ENCODE data around the gene PLAC9.

Gene PLAC9

DNA sequence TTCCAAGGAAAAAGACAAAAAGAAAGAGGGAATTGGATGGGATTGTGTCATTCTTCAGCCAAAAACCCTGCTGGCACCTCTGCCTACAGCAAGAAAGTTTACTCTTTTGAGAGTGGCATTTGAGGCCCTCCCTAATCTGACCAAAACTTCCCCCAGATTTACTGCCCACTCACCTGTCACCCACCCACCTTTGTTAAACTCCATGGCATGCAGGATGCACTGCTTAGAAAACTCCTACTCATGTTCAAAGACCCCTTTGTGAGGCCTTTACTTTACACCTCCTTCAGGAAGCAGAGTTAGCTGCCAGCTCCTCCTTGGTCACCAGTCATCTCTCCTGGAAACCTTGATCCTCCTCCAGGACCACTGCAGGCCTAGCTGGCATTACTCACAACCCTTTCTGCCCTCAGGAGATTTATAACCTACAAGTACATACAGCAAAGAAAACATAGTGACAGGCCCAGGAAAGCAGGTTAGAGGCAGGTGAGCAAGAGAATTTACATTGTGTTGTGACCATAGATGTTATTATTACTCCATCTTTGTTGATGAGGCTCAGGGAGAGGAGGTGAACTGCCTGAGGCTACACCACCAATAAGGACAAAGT, 10.3 kb upstream of the PLAC9 start:
- no peak overlapping the region for H3K4me2 ChIP-seq (ENCODE audit: low read depth, low read length)
- H4K20me1 ChIP-seq (ENCODE audit: insufficient read depth, low read length) = no peaks in the 10 kb centered on the region
- no peak overlapping the region for H2AFZ ChIP-seq (ENCODE audit: low read length)
- H3K27me3 ChIP-seq (replicated peaks; ENCODE audit: insufficient read depth, low read length) = no peaks in the 10 kb centered on the region
- no peaks in the 10 kb centered on the region for H3K4me1 ChIP-seq (ENCODE audit: low read length)
- TF ChIP-seq EZH2phosphoT487 (IDR thresholded peaks at IDR 0.05; ENCODE audit: low read length) (no peak), EZH2 (optimal IDR thresholded peaks at IDR 0.05; ENCODE audit: low read depth, low read length) (no peak)
- no peaks in the 10 kb centered on the region for H3F3A ChIP-seq (ENCODE audit: insufficient read depth, low read length)
- no peak for DNase-seq
- no peaks in the 10 kb centered on the region for H3K9me2 ChIP-seq (replicated peaks; ENCODE audit: insufficient read depth, low read length)
- no peaks in the 10 kb centered on the region for H3K9me3 ChIP-seq (replicated peaks; ENCODE audit: insufficient read depth, low read length)
- no peaks in the 10 kb centered on the region for H3K79me2 ChIP-seq (ENCODE audit: low read length)
- no peak overlapping the region for H3K4me3 ChIP-seq (ENCODE audit: low read length)
- no peaks in the 10 kb centered on the region for H3K36me3 ChIP-seq (replicated peaks; ENCODE audit: insufficient read depth, low read length)
- no peak overlapping the region for H3K9ac ChIP-seq (ENCODE audit: low read length)
- no peak overlapping the region for H3K27ac ChIP-seq (ENCODE audit: low read length)

DNA sequence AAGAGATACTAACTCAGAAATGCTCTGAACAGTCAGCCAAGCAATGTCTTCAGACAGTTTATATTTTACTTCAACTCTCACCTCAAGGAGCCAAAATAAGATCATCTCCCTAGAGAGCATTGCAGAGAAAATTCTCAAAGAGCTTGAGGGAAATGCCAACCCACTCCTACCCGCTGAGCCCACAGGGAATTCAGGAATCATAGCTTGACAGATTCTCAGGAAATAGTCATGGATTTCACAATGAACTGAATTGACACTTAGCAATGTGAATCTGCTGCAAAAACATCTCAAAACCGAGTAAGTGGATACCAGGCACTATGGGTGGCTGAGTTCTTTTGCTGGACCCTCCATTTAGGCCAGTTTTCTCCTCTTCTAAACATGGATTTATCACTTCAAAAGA, 9.8 kb upstream of the PLAC9 start:
- Histone ChIP-seq H3K27me3 (replicated peaks; ENCODE audit: insufficient read depth, low read length) (no peaks in the 10 kb centered on the region), H3F3A (ENCODE audit: insufficient read depth, low read length) (no peaks in the 10 kb centered on the region), H3K9me2 (replicated peaks; ENCODE audit: insufficient read depth, low read length) (no peaks in the 10 kb centered on the region), H3K27ac (ENCODE audit: low read length) (no peak overlapping the region), H3K36me3 (replicated peaks; ENCODE audit: insufficient read depth, low read length) (no peaks in the 10 kb centered on the region), H3K4me3 (ENCODE audit: low read length) (no peak overlapping the region), H2AFZ (ENCODE audit: low read length) (no peak overlapping the region), H3K79me2 (ENCODE audit: low read length) (no peaks in the 10 kb centered on the region), H4K20me1 (ENCODE audit: insufficient read depth, low read length) (no peaks in the 10 kb centered on the region), H3K9ac (ENCODE audit: low read length) (no peak overlapping the region), H3K9me3 (replicated peaks; ENCODE audit: insufficient read depth, low read length) (no peaks in the 10 kb centered on the region), H3K4me1 (ENCODE audit: low read length) (no peaks in the 10 kb centered on the region), H3K4me2 (ENCODE audit: low read depth, low read length) (no peak overlapping the region)
- no peak for DNase-seq
- TF ChIP-seq, protein P1, sequence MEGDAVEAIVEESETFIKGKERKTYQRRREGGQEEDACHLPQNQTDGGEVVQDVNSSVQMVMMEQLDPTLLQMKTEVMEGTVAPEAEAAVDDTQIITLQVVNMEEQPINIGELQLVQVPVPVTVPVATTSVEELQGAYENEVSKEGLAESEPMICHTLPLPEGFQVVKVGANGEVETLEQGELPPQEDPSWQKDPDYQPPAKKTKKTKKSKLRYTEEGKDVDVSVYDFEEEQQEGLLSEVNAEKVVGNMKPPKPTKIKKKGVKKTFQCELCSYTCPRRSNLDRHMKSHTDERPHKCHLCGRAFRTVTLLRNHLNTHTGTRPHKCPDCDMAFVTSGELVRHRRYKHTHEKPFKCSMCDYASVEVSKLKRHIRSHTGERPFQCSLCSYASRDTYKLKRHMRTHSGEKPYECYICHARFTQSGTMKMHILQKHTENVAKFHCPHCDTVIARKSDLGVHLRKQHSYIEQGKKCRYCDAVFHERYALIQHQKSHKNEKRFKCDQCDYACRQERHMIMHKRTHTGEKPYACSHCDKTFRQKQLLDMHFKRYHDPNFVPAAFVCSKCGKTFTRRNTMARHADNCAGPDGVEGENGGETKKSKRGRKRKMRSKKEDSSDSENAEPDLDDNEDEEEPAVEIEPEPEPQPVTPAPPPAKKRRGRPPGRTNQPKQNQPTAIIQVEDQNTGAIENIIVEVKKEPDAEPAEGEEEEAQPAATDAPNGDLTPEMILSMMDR (IDR thresholded peaks at IDR 0.05; ENCODE audit: low read length) = no peak
- no peak for TF ChIP-seq EZH2 (optimal IDR thresholded peaks at IDR 0.05; ENCODE audit: low read depth, low read length)

DNA sequence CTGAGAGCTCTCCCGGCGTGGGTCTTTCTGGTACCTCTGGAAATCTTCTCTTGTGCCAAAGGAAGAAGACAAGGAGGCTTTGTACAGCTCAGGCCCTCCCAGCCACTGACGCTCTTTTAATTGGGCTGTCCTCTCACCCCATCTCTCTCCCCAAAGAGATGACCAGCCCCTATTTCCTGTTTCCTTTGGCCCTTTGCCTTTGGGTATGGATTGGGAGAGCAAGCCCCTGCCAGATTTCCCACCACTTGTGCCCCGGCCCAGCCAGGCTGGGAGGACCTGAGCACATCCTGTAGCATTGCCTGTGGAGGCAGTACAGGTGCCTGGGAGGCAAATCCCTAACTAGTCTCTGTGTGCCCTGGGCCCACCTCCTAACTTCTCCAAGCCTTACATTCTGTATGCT, 5.7 kb upstream of the PLAC9 start:
- 0 out of 2 replicates have a peak, but pooled peaks cover 6% of the 10 kb centered on the region for H3K27me3 ChIP-seq (replicated peaks; ENCODE audit: insufficient read depth, low read length)
- no peaks in the 10 kb centered on the region for H3K9me3 ChIP-seq (replicated peaks; ENCODE audit: insufficient read depth, low read length)
- H3K27ac ChIP-seq (ENCODE audit: low read length) = no peak overlapping the region
- no peak overlapping the region for H3K9ac ChIP-seq (ENCODE audit: low read length)
- no peaks in the 10 kb centered on the region for H3K36me3 ChIP-seq (replicated peaks; ENCODE audit: insufficient read depth, low read length)
- H3F3A ChIP-seq (ENCODE audit: insufficient read depth, low read length) = no peaks in the 10 kb centered on the region
- no peak for DNase-seq
- no peaks in the 10 kb centered on the region for H3K4me1 ChIP-seq (ENCODE audit: low read length)
- TF ChIP-seq, protein P1 (IDR thresholded peaks at IDR 0.05; ENCODE audit: low read length) = no peak
- no peak for TF ChIP-seq EZH2 (optimal IDR thresholded peaks at IDR 0.05; ENCODE audit: low read depth, low read length)
- no peak for TF ChIP-seq EZH2phosphoT487 (IDR thresholded peaks at IDR 0.05; ENCODE audit: low read length)
- no peaks in the 10 kb centered on the region for H3K79me2 ChIP-seq (ENCODE audit: low read length)
- no peaks in the 10 kb centered on the region for H4K20me1 ChIP-seq (ENCODE audit: insufficient read depth, low read length)
- H3K4me2 ChIP-seq (ENCODE audit: low read depth, low read length) = no peak overlapping the region
- no peak overlapping the region for H2AFZ ChIP-seq (ENCODE audit: low read length)
- no peaks in the 10 kb centered on the region for H3K9me2 ChIP-seq (replicated peaks; ENCODE audit: insufficient read depth, low read length)
- no peak overlapping the region for H3K4me3 ChIP-seq (ENCODE audit: low read length)

DNA sequence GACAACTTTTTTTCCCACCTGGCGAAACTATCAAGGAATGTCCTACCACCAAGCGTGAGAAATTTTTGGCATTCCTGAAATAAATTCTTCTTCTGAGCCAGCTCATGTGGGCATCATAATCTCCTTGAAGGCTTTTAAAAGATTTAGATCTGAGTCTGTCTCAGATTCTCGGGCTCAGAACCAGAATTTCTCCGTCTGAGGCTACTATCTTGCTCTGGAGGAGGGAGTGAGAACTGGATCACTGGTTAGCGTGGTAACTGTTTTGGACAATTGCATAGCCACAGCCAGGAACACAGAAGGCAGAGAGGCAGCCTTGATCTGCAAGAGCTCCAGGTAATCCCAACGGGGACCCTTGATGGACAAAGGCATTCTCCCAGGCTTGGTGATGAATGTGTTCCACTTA, 1.0 kb upstream of the PLAC9 start:
- Histone ChIP-seq H3K9me2 (replicated peaks; ENCODE audit: insufficient read depth, low read length) (no peaks in the 10 kb centered on the region), H3K79me2 (ENCODE audit: low read length) (no peaks in the 10 kb centered on the region), H3F3A (ENCODE audit: insufficient read depth, low read length) (no peaks in the 10 kb centered on the region), H3K9ac (ENCODE audit: low read length) (no peak overlapping the region), H4K20me1 (ENCODE audit: insufficient read depth, low read length) (no peaks in the 10 kb centered on the region), H3K27ac (ENCODE audit: low read length) (no peak overlapping the region), H3K4me1 (ENCODE audit: low read length) (no peaks in the 10 kb centered on the region), H3K4me2 (ENCODE audit: low read depth, low read length) (no peak overlapping the region), H3K36me3 (replicated peaks; ENCODE audit: insufficient read depth, low read length) (no peaks in the 10 kb centered on the region), H3K9me3 (replicated peaks; ENCODE audit: insufficient read depth, low read length) (no peaks in the 10 kb centered on the region), H3K27me3 (replicated peaks; ENCODE audit: insufficient read depth, low read length) (0 out of 2 replicates have a peak, but pooled peaks cover 6% of the 10 kb centered on the region), H3K4me3 (ENCODE audit: low read length) (no peak overlapping the region), H2AFZ (ENCODE audit: low read length) (no peak overlapping the region)
- DNase-seq = no peak
- TF ChIP-seq EZH2 (optimal IDR thresholded peaks at IDR 0.05; ENCODE audit: low read depth, low read length) (no peak), EZH2phosphoT487 (IDR thresholded peaks at IDR 0.05; ENCODE audit: low read length) (no peak)
- TF ChIP-seq, protein P1 (IDR thresholded peaks at IDR 0.05; ENCODE audit: low read length) = no peak

All from MM.1S (cell line).